ENCODE measurements around the gene CMKLR1.
A peak's percentile ranks its signal among the peaks of the same experiment; 100 is the strongest.

CMKLR1 gene

DNA sequence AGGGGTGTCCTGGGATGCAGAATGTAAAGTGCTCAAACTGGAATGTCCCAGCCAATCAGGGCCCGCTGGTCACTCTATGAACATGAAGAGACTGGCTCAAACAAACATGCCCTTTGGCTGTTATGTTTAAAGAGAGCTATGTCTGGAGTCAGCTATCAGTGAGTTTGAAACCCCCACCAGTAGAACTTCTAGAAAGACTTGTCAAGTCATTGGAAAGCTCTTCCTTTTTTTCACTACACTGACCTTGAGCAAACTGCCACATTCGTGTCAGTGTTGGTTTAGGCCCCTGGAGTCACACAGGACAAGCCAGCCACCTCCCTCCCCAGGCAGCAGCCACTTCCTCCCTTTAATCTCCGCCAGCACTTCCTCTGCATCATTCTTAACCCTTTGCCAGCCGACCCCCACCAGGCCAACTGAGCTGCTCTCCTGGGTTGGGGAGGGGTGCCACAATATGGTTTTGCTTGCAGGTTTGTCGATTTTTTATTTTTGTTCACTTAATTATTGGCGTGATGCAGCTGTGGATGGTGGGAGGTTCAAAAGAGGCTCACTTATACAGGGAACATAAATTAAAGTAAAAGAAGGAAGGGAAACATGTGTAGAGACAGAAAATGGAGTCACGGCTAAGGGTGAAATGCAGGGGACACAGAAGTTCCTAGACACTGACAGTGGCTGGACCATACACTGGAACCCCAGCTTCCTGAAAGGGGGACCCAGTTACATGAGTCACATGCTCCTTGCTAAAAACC lies 25.3 kb downstream of the CMKLR1 start:
- DNase-seq, result peak; percentile 35

DNA sequence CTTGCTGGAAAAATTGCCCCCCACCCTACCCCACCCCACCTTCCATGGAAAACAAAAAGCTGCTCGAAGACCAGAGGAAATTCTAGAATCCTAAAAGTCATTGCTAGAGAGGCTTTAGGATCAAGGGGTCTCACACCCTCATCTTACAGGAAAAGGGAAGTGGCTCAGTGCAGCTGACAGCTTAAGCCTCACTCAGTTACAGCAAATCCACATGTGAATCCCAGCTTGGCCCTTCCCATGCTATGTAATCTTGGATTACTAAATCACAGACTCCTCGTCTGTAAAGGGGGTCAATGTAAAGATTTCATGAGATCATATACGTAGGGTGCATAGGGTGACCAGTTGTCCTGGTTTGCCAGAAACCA lies 25.9 kb downstream of the CMKLR1 start:
- DNase-seq, result no peak

DNA sequence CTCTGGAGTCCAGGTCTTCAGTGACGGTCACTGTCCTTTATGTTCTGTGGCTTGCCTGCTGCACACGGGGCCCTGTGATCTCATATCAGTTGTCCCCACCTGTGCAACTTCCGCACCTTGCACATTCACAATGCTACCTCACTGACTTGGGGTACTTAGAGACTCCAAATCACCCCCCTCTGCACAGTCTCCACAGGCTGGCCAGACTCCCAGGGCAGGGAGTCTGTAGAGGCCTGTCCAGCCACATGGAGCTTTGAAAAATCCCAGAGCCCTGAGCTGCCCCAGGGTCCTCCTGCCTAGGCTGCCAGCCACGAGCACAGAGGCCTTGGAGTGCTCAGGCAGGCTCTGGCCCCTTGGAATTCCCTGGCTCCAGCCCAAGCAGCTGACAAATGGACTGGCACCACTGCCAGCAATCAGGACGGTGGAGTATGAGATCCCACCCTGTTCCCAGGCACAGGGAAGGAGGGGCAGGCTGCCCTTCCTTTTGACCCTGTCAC lies 26.4 kb downstream of the CMKLR1 start:
- DNase-seq, result no peak

GRCh38 chr12:108312073-108312659 lies 26.9 kb downstream of the CMKLR1 start:
- no peak for DNase-seq

GRCh38 chr12:108311605-108312004 lies 27.5 kb downstream of the CMKLR1 start:
- DNase-seq, result no peak

GRCh38 chr12:108310489-108310888 lies 28.6 kb downstream of the CMKLR1 start:
- no peak for DNase-seq

DNA sequence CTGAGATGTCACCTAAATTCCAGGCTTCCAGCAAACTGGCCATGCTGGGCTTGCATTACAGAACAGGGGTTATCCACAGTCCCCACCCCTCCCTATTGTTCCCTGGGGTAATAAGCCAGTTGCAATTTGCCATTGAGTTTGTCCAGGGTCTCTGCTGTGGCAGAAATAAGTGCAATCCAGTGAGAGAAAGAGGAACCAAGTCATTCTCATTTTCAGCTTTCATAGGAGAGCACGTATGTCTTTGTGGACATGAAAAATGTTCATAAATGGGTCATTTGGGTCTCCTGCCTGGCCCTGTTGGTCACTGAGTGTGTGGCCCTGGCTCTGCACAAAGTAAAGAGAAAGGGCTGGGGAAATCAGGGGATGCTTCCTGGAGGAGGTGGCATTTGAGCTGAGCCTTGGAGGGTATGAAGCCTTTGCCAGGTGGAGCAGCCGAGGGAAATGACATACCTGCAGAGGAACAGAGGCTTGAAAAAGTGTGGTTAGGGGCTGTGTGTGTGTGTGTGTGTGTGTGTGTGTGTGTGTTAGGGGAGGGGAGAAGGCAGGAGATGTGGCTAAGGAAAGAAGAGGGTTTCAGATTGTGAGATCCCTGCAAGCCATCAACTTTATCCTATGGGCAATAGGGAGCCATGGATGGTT lies 29.3 kb downstream of the CMKLR1 start:
- DNase-seq, result no peak

- DNase-seq, result no peak
These were observed 30.6 kb downstream of the CMKLR1 start for GRCh38 chr12:108308395-108309085.

- DNase-seq, result no peak
These were observed 32.1 kb downstream of the CMKLR1 start for GRCh38 chr12:108307006-108307405.

DNA sequence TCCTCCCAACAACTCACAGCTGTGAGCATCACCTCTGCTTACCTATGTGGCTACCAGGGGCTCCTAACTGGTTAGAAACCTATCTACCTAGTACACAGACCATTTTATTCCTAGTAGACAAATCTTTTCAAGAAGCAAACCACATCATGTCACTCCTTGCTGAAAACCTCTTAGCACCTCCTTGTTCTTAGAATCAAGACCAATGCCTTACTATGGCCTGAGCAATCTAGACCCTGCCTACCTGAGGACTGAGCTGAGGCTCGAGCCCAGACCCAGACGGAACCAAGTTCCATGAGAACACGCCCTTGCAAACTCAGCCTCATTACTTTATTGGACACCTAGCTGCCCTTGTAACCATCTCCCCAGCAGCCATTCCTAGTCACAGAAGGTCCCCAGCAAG lies 32.6 kb downstream of the CMKLR1 start:
- no peak for DNase-seq

- no peak for DNase-seq
These were observed 33.1 kb downstream of the CMKLR1 start for GRCh38 chr12:108305991-108306501.

- DNase-seq, result no peak
These were observed 33.6 kb downstream of the CMKLR1 start for GRCh38 chr12:108305520-108305919.

DNA sequence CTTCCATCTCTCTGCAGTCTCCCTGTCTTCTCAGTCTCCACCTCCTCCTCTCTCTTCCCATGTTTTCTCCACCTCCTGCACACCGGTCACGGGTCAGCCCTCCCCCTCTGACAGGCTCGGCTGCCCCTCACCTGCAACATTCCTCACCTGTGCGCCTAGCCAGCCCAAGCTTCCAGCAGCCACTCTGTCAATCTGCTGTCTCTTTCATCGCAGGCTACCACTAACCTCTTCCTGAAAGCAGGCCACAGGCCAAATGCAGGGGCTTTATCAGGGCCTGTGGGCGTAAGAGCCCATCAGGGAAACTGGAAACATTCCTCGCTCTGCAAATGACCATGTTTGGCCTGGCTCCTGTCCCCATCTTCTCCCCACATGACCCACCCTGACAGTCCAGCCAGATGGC lies 34.5 kb downstream of the CMKLR1 start:
- DNase-seq, result no peak

- DNase-seq, result no peak
These were observed 35.4 kb downstream of the CMKLR1 start for GRCh38 chr12:108303703-108304102.

- DNase-seq, result no peak
These were observed 36.5 kb downstream of the CMKLR1 start for GRCh38 chr12:108302403-108303311.

DNA sequence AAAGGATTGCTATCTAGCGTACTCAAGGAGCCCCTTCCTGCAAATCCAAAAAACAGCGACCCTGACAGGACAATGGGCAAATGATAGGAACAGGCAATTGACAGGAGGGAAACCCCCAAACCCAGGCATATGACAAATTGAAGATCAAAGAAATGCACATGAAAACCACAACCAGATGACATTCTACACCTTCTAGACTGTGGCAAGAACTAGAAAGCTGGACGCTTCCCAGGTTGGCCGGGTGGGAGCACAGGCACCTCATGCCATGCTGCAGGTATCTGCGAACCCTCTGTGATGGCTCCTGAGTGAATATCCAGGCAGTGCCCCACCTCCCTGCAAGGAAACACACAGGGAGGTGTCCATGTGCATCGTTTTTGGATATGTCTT lies 37.1 kb downstream of the CMKLR1 start:
- no peak for DNase-seq

DNA sequence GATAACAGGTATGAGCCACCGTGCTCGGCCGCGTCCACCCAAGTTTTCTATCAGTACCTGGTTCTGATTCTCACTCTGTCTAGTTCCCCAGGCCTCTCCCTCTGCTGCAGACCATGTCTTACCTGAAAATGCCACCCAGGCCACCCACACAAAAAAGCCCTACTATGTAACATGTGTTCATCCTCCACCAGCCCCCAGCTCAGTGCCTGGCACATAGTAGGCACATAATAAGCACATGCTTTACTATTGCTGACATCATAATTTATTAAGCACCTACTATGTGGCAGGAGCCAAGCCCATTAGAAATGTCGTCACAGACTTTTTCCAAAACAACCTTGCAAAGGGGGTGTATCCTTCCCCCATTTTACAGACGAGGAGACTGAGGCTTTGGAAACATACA lies 37.8 kb downstream of the CMKLR1 start:
- no peak for DNase-seq

- no peak for DNase-seq
These were observed 39.0 kb downstream of the CMKLR1 start for GRCh38 chr12:108299980-108300696.

DNA sequence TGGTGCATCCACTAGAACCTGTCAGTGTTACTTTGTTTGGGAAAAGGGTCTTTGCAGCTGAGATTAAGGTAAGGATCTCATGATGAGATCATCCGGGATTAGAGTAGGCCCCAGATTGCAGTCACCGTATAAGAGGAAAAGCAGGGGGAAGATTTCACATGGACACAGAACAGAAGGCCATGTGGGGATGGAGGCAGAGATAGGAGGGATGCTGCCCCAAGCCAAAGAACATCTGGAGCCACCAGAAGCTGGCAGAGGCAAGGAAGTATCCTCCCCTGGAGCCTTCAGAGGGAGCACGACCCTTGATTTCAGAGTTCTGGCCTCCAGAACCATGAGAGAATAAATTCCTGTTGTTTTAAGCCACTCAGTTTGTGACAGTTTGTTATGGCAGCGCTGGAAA lies 39.6 kb downstream of the CMKLR1 start:
- no peak for DNase-seq

DNA sequence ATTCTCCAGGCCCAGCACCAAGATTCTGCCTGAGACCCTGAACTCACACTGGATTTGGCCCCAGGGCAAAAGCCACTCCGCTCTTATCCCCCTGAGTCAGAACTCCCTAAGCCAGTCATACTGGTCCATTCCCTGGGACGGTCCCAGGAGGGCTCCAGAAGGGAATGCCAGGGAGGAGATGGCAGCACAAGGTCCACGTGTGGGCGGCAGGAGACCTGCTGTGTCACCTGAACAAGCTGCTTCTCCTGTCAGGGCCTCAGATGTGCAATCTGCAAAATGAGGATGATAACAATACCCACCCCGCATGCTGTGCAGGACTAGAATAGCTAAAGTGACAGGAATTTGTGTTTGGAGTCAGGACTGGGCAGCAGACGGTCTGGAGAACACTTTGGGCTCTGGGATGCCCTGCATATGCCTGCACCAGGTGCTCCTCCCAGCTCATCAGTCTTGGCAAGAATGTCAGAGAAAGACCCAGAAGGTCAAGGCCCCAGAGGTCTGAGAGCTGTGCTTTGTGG lies 40.3 kb downstream of the CMKLR1 start:
- DNase-seq, result no peak
